Measurements from ENCODE around the gene FBXO15. TPM values are rescaled to one million over a fixed set of nuclear protein-coding genes. Genes with fewer than 3 reads are reported as not detected.

The FBXO15 gene
- total RNA-seq, 1 donor from 2014 or later = 0.81 TPM

- H3K9me3 ChIP-seq = no peaks in the 10 kb centered on the region
- no peak overlapping the region for H3K27ac ChIP-seq
- intact Hi-C loops (cut with DNase I) = no loop called here
- no peaks in the 10 kb centered on the region for H3K27me3 ChIP-seq
- ATAC-seq (no peak), DNase-seq (no peak)
- TF ChIP-seq CTCF (IDR thresholded peaks at IDR 0.05) = no peak
- no peak overlapping the region for H3K4me3 ChIP-seq
- H3K36me3 ChIP-seq = no peaks in the 10 kb centered on the region
- no peaks in the 10 kb centered on the region for H3K4me1 ChIP-seq
These were observed 15.4 kb downstream of the FBXO15 start for GRCh38 chr18:74132201-74132600.

- H3K4me1 ChIP-seq = no peaks in the 10 kb centered on the region
- no peak overlapping the region for H3K4me3 ChIP-seq
- no peak for DNase-seq
- no peak for ATAC-seq
- H3K36me3 ChIP-seq = no peaks in the 10 kb centered on the region
- no peak overlapping the region for H3K27ac ChIP-seq
- intact Hi-C loops (cut with DNase I) = no loop called here
- H3K27me3 ChIP-seq = no peaks in the 10 kb centered on the region
- H3K9me3 ChIP-seq = no peaks in the 10 kb centered on the region
- no peak for TF ChIP-seq CTCF (IDR thresholded peaks at IDR 0.05)
These were observed 16.5 kb downstream of the FBXO15 start for GRCh38 chr18:74131124-74131523.

GRCh38 chr18:74128159-74128558, 19.5 kb downstream of the FBXO15 start:
- Histone ChIP-seq H3K4me3 (no peak overlapping the region), H3K36me3 (no peaks in the 10 kb centered on the region), H3K4me1 (no peaks in the 10 kb centered on the region), H3K27ac (no peak overlapping the region), H3K27me3 (no peaks in the 10 kb centered on the region), H3K9me3 (no peaks in the 10 kb centered on the region)
- no peak for TF ChIP-seq CTCF (IDR thresholded peaks at IDR 0.05)
- ATAC-seq = no peak
- intact Hi-C loops (cut with DNase I) = no loop called here
- DNase-seq = no peak

GRCh38 chr18:74126684-74127655, 20.7 kb downstream of the FBXO15 start:
- Histone ChIP-seq H3K9me3 (no peaks in the 10 kb centered on the region), H3K36me3 (no peaks in the 10 kb centered on the region), H3K27ac (no peak overlapping the region), H3K27me3 (no peaks in the 10 kb centered on the region), H3K4me1 (no peaks in the 10 kb centered on the region), H3K4me3 (no peak overlapping the region)
- no peak for DNase-seq
- TF ChIP-seq CTCF (IDR thresholded peaks at IDR 0.05) = no peak
- ATAC-seq = no peak
- intact Hi-C loops (cut with DNase I) = no loop called here

DNA sequence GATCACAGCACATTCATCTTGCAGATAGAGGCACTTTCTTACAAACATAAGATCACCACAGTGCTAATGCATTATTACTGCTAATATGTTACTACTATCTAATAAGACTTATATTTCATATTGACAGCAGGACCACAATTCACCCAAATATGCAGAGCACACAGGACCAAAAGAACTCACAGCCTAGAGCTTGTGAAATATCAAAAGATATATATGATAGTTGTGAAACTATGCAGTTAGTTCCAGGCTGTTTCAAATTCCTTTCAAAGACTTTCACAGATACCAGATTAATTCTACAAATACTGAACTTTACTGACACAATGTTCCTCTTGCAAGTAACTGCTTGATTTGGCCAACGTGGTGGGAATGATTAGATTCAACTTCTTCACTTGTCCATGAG, 23.0 kb downstream of the FBXO15 start:
- intact Hi-C loops (cut with DNase I) = no loop called here
- no peaks in the 10 kb centered on the region for H3K4me1 ChIP-seq
- H3K36me3 ChIP-seq = no peaks in the 10 kb centered on the region
- H3K4me3 ChIP-seq = no peak overlapping the region
- ATAC-seq = no peak
- no peaks in the 10 kb centered on the region for H3K9me3 ChIP-seq
- no peaks in the 10 kb centered on the region for H3K27me3 ChIP-seq
- TF ChIP-seq CTCF (IDR thresholded peaks at IDR 0.05) = no peak
- no peak overlapping the region for H3K27ac ChIP-seq
- DNase-seq = no peak

All from upper lobe of right lung (tissue), 1 donor.